Spleen (tissue), 7 donors: ENCODE data around the gene RNF13.

Experiments
- POLR2A ChIP-seq, 3 donors: fragments of 450-650 bp; IDR thresholded peaks; one replicate each; pipeline ENCODE4 v1.5.1; 2017; ENCODE audit warnings: antibody characterized with exemption in 3 of 3, mild to moderate bottlenecking in 1 of 3
- POLR2AphosphoS5 ChIP-seq, 3 donors: sonication (generic); formaldehyde crosslinking; IDR thresholded peaks; one replicate each; pipeline ENCODE4 v1.5.1; 2017; ENCODE audit warnings: antibody characterized with exemption in 3 of 3
- TF ChIP-seq, protein P1 (sequence below), 11 experiments: fragments of 200-600 bp in 7 of 11; fragments of 450-650 bp in 4 of 11; sonication (generic) in 4 of 11; IDR thresholded peaks in 8 of 11; conservative IDR thresholded peaks in 3 of 11; 1 replicate in 7 of 11; 2 replicates in 4 of 11; pipeline versions ENCODE4 v1.4.0 to v1.8.0; 2016 to 2021; ENCODE audit warnings: antibody characterized with exemption in 11 of 11, inconsistent platforms in 4 of 11, mild to moderate bottlenecking in 1 of 11
- donor health status: DM: no; HTN: no; CAD: no; lungs with moderate emphysema.
- donor health status: DM: no; HTN: no; CAD: no.
- donor health status: DM: no; HTN: no; CAD: no.

DNA sequence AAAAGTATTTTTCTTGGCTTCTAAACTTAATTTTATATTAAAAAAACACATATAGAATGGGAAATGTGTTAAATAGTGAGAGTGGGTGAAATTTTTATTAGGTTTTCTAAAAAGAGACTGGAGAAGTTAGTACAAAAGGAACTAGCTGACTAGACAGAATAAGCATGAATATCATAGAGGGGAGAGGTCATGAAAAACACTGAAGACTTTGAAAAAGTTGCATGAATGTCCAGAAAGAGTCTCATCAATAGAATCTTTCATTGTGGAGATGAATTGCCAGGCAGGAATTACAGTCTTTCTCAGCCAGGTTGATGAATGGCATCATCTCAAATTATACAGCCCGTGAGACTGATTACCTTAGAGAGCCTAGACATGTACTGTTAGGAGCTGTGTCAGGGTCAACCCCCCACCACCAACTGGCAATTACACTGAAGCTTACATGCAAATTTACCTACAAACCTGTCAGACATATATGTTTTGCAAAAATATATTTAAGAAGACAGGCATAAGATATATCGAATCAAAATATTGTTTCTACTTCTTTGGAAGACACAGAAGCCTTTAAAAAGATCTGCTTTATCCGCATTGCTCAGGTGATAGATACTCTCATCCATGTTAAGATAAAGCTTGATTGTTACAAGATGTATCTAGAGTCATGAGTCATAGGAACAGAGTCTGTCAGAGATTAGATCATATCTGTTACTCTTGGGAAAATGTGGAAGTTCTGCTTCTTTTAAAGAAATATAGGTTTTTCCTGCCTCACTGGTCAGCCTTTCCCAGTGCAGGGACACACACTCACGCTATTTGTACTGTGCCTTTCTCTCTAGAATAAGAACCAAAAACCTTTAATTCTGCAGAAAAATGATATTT lies 192.5 kb downstream of the RNF13 start:
- TF ChIP-seq, protein P1, sequence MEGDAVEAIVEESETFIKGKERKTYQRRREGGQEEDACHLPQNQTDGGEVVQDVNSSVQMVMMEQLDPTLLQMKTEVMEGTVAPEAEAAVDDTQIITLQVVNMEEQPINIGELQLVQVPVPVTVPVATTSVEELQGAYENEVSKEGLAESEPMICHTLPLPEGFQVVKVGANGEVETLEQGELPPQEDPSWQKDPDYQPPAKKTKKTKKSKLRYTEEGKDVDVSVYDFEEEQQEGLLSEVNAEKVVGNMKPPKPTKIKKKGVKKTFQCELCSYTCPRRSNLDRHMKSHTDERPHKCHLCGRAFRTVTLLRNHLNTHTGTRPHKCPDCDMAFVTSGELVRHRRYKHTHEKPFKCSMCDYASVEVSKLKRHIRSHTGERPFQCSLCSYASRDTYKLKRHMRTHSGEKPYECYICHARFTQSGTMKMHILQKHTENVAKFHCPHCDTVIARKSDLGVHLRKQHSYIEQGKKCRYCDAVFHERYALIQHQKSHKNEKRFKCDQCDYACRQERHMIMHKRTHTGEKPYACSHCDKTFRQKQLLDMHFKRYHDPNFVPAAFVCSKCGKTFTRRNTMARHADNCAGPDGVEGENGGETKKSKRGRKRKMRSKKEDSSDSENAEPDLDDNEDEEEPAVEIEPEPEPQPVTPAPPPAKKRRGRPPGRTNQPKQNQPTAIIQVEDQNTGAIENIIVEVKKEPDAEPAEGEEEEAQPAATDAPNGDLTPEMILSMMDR (IDR thresholded peaks at IDR 0.05 in 8 of 11, conservative IDR thresholded peaks at IDR 0.05 in 3 of 11): no peak
- no peak for TF ChIP-seq POLR2AphosphoS5 (IDR thresholded peaks at IDR 0.05)
- no peak for TF ChIP-seq POLR2A (IDR thresholded peaks at IDR 0.05)
